NB4 (cell line): ENCODE results near the gene BTF3.

Experiments
- POLR2A ChIP-seq: IDR thresholded peaks from 2 replicates; pipeline ENCODE4 v1.6.1; 2011; ENCODE audit warnings: mild to moderate bottlenecking; ENCODE audit not compliant: insufficient read length; ENCODE audit errors: extremely low read depth
- TF ChIP-seq, protein P1 (sequence below): IDR thresholded peaks from one replicate; pipeline ENCODE4 v1.5.1; 2012; ENCODE audit warnings: low read depth, low read length

DNA sequence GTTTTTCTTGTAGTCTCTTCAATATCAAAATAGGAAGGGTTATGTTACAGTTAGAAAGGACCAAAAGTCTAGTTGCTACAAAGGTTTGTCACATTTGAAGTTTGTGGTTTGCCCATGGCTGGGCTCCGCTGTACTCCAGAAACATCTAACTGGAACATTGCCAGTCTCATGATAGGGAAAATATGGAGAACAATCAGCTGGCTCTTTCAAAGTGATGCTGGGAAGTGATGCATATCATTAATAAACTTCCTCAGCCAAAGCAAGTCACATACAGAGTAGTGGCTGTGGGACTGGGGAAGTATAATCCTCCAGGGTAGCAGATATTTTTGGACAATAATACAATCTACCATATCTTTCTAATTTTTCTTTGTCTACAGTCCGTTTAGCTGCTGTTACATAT is 8.8 kb downstream of the BTF3 start:
- TF ChIP-seq, protein P1, sequence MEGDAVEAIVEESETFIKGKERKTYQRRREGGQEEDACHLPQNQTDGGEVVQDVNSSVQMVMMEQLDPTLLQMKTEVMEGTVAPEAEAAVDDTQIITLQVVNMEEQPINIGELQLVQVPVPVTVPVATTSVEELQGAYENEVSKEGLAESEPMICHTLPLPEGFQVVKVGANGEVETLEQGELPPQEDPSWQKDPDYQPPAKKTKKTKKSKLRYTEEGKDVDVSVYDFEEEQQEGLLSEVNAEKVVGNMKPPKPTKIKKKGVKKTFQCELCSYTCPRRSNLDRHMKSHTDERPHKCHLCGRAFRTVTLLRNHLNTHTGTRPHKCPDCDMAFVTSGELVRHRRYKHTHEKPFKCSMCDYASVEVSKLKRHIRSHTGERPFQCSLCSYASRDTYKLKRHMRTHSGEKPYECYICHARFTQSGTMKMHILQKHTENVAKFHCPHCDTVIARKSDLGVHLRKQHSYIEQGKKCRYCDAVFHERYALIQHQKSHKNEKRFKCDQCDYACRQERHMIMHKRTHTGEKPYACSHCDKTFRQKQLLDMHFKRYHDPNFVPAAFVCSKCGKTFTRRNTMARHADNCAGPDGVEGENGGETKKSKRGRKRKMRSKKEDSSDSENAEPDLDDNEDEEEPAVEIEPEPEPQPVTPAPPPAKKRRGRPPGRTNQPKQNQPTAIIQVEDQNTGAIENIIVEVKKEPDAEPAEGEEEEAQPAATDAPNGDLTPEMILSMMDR: no peak
- no peak for TF ChIP-seq POLR2A
